Epithelial cell of proximal tubule (primary cell): ENCODE measurements around the gene OTULIN. TPM values are rescaled to one million over a fixed set of nuclear protein-coding genes. Genes with fewer than 3 reads are reported as not detected.

Experiments
- DNase-seq: peaks from one replicate; pipeline ENCODE4 v3.0.0-alpha.2; 2011; ENCODE audit warnings: low read depth
- H3K4me3 ChIP-seq: 2 replicates; pipeline ENCODE4 v1.5.1; 2011; ENCODE audit warnings: low read depth, mild to moderate bottlenecking, low read length
- CTCF ChIP-seq: conservative IDR thresholded peaks from 2 replicates; pipeline ENCODE4 v1.5.1; 2012; ENCODE audit warnings: low read depth, mild to moderate bottlenecking, low read length
- total RNA-seq: library from RNA; depleted of rRNA; stranded (reverse); fragments of >200 nt; gene quantifications from 2 replicates; pipeline ENCODE4 v1.2.3, GENCODE V29; 2015

The OTULIN gene
- total RNA-seq, 1 donor from 2014 or later = 32.9 TPM

DNA sequence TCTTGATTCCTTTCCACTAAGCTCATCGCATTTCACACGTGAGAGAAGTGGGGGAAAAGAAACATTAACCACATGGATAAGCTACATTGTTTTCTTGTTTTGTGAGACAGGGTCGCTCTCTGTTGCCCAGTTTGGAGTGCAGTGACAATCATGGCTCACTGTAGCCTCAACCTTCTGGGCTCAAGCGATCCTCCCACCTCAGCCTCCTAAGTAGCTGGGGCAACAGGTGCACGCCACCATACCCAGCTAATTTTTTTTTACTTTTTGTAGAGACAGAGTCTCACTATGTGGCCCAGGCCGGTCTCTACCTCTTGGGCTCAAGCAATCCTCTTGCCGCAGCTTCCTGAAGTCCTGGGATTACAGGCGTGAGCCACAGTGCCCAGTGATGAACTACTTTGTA is 2.8 kb downstream of the OTULIN start:
- no peak for TF ChIP-seq CTCF
- no peak for DNase-seq

GRCh38 chr5:14667770-14668169 is 3.3 kb downstream of the OTULIN start:
- H3K4me3 ChIP-seq = no peak overlapping the region
- no peak for TF ChIP-seq CTCF
- DNase-seq = no peak

More for the DNA sequence above, 2.8 kb downstream of the OTULIN start:
- no peak overlapping the region for H3K4me3 ChIP-seq

DNA sequence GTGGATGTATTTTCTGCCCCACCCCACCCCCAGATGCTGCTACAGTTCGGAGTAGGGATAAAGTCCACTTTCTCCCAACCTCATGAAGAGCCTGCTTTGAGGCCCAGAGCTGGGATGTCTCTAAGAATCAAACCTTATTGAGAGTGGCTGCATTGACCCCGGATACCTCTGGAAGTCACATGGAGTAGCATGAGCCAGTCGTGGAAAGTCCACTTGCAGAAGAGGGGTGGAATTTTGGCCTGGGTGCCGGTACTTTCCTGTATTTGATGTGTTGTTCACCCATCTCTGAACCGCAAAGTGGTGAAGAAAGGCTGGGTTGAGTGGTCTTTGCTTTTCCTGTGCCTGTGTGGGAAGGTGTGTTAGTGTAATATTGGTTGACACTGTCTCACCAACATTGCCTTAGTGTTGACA is 3.7 kb downstream of the OTULIN start:
- TF ChIP-seq CTCF = no peak
- no peak overlapping the region for H3K4me3 ChIP-seq
- DNase-seq = no peak

DNA sequence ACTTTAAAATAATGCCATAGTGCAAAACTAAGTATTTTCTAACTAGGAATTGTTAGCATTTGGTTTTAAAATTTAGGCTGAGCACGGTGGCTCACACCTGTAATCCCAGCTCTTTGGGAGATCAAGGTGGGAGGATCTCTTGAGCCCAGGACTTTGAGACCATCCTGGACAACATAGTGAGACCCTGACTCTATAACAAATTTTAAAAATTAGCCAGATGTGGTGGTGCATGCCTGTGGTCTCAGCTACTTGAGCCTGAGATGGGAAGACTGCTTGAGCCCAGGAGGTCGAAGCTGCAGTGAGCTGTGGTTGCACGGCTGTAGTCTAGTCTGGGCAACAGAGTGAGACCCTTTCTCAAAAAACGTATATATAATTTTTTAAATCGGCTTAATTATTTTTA is 4.9 kb downstream of the OTULIN start:
- no peak for DNase-seq
- no peak overlapping the region for H3K4me3 ChIP-seq
- no peak for TF ChIP-seq CTCF

GRCh38 chr5:14669975-14670374 is 5.5 kb downstream of the OTULIN start:
- no peak for DNase-seq
- TF ChIP-seq CTCF = no peak
- H3K4me3 ChIP-seq = no peak overlapping the region

DNA sequence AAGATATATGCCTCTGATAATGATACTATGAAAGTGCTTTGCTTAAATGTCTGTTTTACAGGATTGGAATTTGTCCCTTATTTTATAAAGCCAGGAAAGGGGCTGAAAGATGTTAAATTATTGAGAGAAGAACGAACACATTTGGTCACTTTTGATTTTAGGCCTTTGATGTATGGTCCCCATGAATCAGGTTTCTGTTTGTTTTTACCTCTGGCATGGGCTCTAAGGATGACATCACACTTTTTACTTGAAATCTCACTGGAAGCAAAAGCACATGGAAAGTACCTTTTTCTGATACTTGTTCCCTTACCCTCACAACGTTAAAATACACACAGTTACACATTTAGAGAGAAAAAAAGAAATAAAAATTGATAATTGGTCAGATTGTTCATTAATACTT is 6.9 kb downstream of the OTULIN start:
- DNase-seq = no peak
- H3K4me3 ChIP-seq = no peak overlapping the region
- no peak for TF ChIP-seq CTCF

DNA sequence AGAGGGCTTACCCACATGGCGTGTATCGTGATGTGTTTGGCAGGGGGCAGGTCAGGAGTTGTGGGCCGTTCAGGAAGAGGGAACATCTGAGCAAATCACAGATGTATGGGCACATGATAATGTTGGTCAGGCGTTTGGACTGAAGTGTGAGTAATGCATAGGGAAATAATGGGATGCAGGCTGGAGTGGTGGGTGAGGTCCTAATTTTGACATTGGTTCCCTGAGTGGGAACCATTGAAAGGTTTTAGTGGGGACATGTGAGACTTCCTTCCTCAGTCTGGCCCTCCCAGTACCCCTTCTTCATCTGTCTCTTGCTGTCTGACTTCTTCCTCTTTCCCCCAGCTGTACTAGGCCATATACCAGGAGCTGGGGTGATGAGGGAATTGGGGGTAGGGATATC is 7.6 kb downstream of the OTULIN start:
- H3K4me3 ChIP-seq = no peak overlapping the region
- TF ChIP-seq CTCF = no peak
- no peak for DNase-seq
